GM23248 (cell line): ENCODE results near the gene PDK4. TPM values are rescaled to one million over a fixed set of nuclear protein-coding genes. Genes with fewer than 3 reads are reported as not detected.

Experiments used
- DNase-seq: peaks from one replicate; pipeline ENCODE4 v3.0.0-alpha.2; 2015
- H2AFZ ChIP-seq: fragments of 200-600 bp; sonication (generic); 2 replicates; pipeline ENCODE4 v1.6.1; 2016; ENCODE audit warnings: antibody characterized with exemption
- H3F3A ChIP-seq: fragments of 200-600 bp; sonication (generic); 2 replicates; pipeline ENCODE4 v1.6.1; 2016; ENCODE audit warnings: mild to moderate bottlenecking, antibody characterized with exemption, mixed run types; ENCODE audit not compliant: insufficient read depth
- H3K27ac ChIP-seq: fragments of 200-600 bp; sonication (generic); 2 replicates; pipeline ENCODE4 v1.5.1; 2016; ENCODE audit warnings: mild to moderate bottlenecking
- H3K27me3 ChIP-seq: fragments of 200-600 bp; sonication (generic); replicated peaks from 2 replicates; pipeline ENCODE4 v1.6.1; 2016; ENCODE audit warnings: mild to moderate bottlenecking; ENCODE audit not compliant: insufficient read depth
- H3K36me3 ChIP-seq: fragments of 200-600 bp; sonication (generic); 2 replicates; pipeline ENCODE4 v1.6.1; 2016; ENCODE audit warnings: low read depth, mild to moderate bottlenecking
- H3K4me1 ChIP-seq: fragments of 200-600 bp; sonication (generic); 2 replicates; pipeline ENCODE4 v1.6.1; 2016; ENCODE audit warnings: mild to moderate bottlenecking; ENCODE audit not compliant: insufficient read depth
- H3K4me2 ChIP-seq: fragments of 200-600 bp; sonication (generic); one replicate; pipeline ENCODE4 v1.6.1; 2016; ENCODE audit warnings: mild to moderate bottlenecking; ENCODE audit not compliant: unreplicated experiment
- H3K4me3 ChIP-seq: fragments of 200-600 bp; sonication (generic); 2 replicates; pipeline ENCODE4 v1.5.1; 2016; ENCODE audit warnings: mild to moderate bottlenecking
- H3K79me2 ChIP-seq: fragments of 200-600 bp; sonication (generic); 2 replicates; pipeline ENCODE4 v1.6.1; 2016; ENCODE audit warnings: mild to moderate bottlenecking; ENCODE audit not compliant: insufficient read depth
- H3K9ac ChIP-seq: fragments of 200-600 bp; sonication (generic); 2 replicates; pipeline ENCODE4 v1.6.1; 2016; ENCODE audit warnings: mild to moderate bottlenecking
- H3K9me2 ChIP-seq: fragments of 200-600 bp; sonication (generic); 2 replicates; pipeline ENCODE4 v1.6.1; 2016; ENCODE audit warnings: mixed run types, mild to moderate bottlenecking, moderate library complexity; ENCODE audit not compliant: insufficient read depth
- H3K9me3 ChIP-seq: fragments of 200-600 bp; sonication (generic); one replicate; pipeline ENCODE4 v1.6.1; 2017; ENCODE audit warnings: low read depth
- H4K20me1 ChIP-seq: fragments of 200-600 bp; sonication (generic); 2 replicates; pipeline ENCODE4 v1.6.0; 2016; ENCODE audit not compliant: insufficient read depth
- EZH2 ChIP-seq: fragments of 200-600 bp; sonication (generic); IDR thresholded peaks from 2 replicates; pipeline ENCODE4 v1.6.1; 2018; ENCODE audit warnings: antibody characterized with exemption, mild to moderate bottlenecking; ENCODE audit not compliant: insufficient read depth, poor library complexity, severe bottlenecking
- EZH2phosphoT487 ChIP-seq: fragments of 200-600 bp; sonication (generic); IDR thresholded peaks from 2 replicates; pipeline ENCODE4 v1.6.1; 2018; ENCODE audit warnings: antibody characterized with exemption, moderate library complexity, mild to moderate bottlenecking, low read depth; ENCODE audit not compliant: insufficient read depth
- WGBS, 2 experiments: methylation state at CpG; one replicate each; pipeline ENCODE4 v1.1.6; 2015 to 2017; ENCODE audit warnings: low lambda C conversion rate in 2 of 2, low coverage in 1 of 2; ENCODE audit errors: missing lambda C conversion rate in 2 of 2; 5-methylcytosine and 5-hydroxymethylcytosine counted together
- in situ Hi-C: fragments of 300-500 bp; cut with MboI; formaldehyde crosslinking; loops from 2 replicates; pipeline ENCODE4 v1.15.0; 2020
- polyA plus RNA-seq: library from polyadenylated mRNA; unstranded; fragments of >200 nt; fragmentation: Nextera tagmentation; extraction: Ambion mirVana; gene quantifications from 2 replicates; pipeline ENCODE4 v1.2.1, GENCODE V29; 2016
- total RNA-seq: library from RNA; depleted of rRNA; stranded (reverse); fragments of >200 nt; shearing (Covaris generic); gene quantifications from 2 replicates; pipeline ENCODE4 v1.2.3, GENCODE V29; 2014

PDK4 gene
- total and polyA plus RNA-seq, 2 experiments from 2014 or later = 1.4 to 1.5 TPM

- H3K36me3 ChIP-seq = no peaks in the 10 kb centered on the region
- no peaks in the 10 kb centered on the region for H3K4me1 ChIP-seq
- H2AFZ ChIP-seq = no peak overlapping the region
- 0 out of 2 replicates have a peak, but pooled peaks cover 7% of the 10 kb centered on the region for H3K27me3 ChIP-seq
- DNase-seq = no peak
- in situ Hi-C loops = loop anchor here (25.0 kb wide), 1 partner anchor 323 kb away; no protein-coding TSS in a partner anchor
- no peaks in the 10 kb centered on the region for H3K79me2 ChIP-seq
- H3K4me3 ChIP-seq = no peak overlapping the region
- no peaks in the 10 kb centered on the region for H3K9me2 ChIP-seq
- no peaks in the 10 kb centered on the region for H3F3A ChIP-seq
- H3K4me2 ChIP-seq = no peak overlapping the region
- no peak overlapping the region for H3K27ac ChIP-seq
- no peak overlapping the region for H3K9ac ChIP-seq
- no peaks in the 10 kb centered on the region for H4K20me1 ChIP-seq
- TF ChIP-seq EZH2phosphoT487 = no peak
- TF ChIP-seq EZH2 = no peak
- no peaks in the 10 kb centered on the region for H3K9me3 ChIP-seq
Observed at GRCh38 chr7:95539426-95539825, 56.9 kb downstream of the PDK4 start.

DNA sequence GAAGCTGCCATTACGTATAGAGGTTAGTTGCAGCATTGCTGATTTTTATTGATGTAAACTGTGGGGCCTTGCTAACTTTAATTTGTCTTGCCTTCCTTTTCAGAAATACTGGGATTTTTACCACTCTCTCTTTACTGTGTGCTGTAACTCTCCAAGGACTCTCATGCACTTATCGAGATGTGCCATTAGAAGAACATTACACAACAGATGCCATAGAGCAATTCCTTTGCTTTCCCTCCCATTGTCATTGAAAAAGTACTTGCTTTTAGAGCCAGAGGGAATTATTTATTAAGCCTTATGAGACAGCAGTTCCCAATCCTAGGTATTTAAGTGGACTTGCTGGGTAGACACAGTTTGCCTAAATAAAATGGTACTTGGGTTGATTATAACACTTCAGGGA is 58.8 kb downstream of the PDK4 start:
- no peaks in the 10 kb centered on the region for H3K9me3 ChIP-seq
- no peaks in the 10 kb centered on the region for H3K9me2 ChIP-seq
- no peak overlapping the region for H2AFZ ChIP-seq
- no peak overlapping the region for H3K9ac ChIP-seq
- H3K4me2 ChIP-seq = no peak overlapping the region
- H4K20me1 ChIP-seq = no peaks in the 10 kb centered on the region
- no peak overlapping the region for H3K4me3 ChIP-seq
- H3K27me3 ChIP-seq = 0 out of 2 replicates have a peak, but pooled peaks cover 7% of the 10 kb centered on the region
- H3K79me2 ChIP-seq = no peaks in the 10 kb centered on the region
- H3F3A ChIP-seq = no peaks in the 10 kb centered on the region
- TF ChIP-seq EZH2phosphoT487 (no peak), EZH2 (no peak)
- in situ Hi-C loops = loop anchor here (25.0 kb wide), 1 partner anchor 325 kb away; no protein-coding TSS in a partner anchor
- no peak overlapping the region for H3K27ac ChIP-seq
- no peaks in the 10 kb centered on the region for H3K36me3 ChIP-seq
- 84 to 88% methylated on average over 2 of the region's 2 CpGs for WGBS, 2 experiments
- no peaks in the 10 kb centered on the region for H3K4me1 ChIP-seq
- DNase-seq = no peak

DNA sequence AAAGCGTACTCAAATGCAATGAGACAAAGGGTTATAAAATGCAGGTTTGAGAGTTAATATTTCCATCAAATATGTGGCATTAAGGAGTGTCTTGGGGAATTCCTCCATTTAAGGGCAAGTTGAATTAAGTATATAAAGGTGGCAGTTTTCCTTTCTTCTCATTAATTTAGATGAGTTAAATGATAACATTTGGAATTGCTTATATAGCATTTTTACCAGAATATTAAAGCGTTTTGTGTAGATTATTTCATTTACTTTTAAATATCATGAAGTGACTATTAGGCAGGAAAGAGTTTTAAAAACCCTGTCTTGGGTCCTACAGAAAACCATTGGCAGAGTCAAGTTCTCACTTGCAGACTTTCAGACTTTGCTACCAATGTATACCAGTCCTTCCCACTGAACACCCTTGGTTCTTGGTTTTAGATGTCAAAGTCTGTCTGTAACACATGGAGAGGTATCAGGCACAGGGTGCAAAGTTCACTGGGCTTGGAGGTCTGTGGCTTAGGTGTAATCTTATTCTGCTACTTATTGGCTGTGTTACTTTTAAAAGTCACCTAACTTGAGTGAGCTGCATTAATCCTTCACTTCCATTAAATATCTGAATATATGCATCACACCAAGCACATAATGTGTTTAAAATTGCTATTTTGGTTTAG is 59.5 kb downstream of the PDK4 start:
- in situ Hi-C loops = loop anchor here (25.0 kb wide), 1 partner anchor 326 kb away; no protein-coding TSS in a partner anchor
- no peaks in the 10 kb centered on the region for H3K36me3 ChIP-seq
- H3F3A ChIP-seq = no peaks in the 10 kb centered on the region
- H3K79me2 ChIP-seq = no peaks in the 10 kb centered on the region
- no peaks in the 10 kb centered on the region for H3K9me3 ChIP-seq
- DNase-seq = no peak
- H3K9me2 ChIP-seq = no peaks in the 10 kb centered on the region
- WGBS, 2 experiments = 72 to 80% methylated on average over 2 of the region's 2 CpGs
- no peak for TF ChIP-seq EZH2
- no peak for TF ChIP-seq EZH2phosphoT487
- H3K9ac ChIP-seq = no peak overlapping the region
- no peaks in the 10 kb centered on the region for H3K4me1 ChIP-seq
- no peak overlapping the region for H2AFZ ChIP-seq
- H3K27ac ChIP-seq = no peak overlapping the region
- no peaks in the 10 kb centered on the region for H4K20me1 ChIP-seq
- H3K27me3 ChIP-seq = 0 out of 2 replicates have a peak, but pooled peaks cover 7% of the 10 kb centered on the region
- H3K4me2 ChIP-seq = no peak overlapping the region
- no peak overlapping the region for H3K4me3 ChIP-seq

DNA sequence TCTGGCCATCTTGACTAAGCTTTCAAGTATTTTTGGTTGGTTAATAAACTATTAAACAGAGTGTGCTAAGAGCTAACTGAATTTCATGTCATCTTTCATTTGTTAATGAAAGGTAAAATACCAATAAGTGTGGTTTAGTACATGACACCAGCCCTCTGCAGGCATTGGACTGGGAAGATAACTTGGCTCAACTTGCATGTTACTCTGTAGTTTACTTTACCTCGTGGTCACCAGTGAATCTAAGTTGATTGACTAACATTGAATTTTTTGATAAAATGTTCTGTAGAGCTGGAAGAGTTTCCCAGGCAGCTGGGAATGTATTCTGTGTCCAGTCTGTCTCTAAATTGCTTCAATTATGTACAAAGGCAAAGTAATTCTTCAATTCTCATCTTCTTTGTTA is 60.7 kb downstream of the PDK4 start:
- Histone ChIP-seq H3K4me2 (no peak overlapping the region), H3K9me3 (no peaks in the 10 kb centered on the region), H3K9ac (no peak overlapping the region), H3K9me2 (no peaks in the 10 kb centered on the region), H3K36me3 (no peaks in the 10 kb centered on the region), H3F3A (no peaks in the 10 kb centered on the region), H3K27ac (no peak overlapping the region), H4K20me1 (no peaks in the 10 kb centered on the region), H2AFZ (no peak overlapping the region), H3K4me1 (no peaks in the 10 kb centered on the region), H3K27me3 (0 out of 2 replicates have a peak, but pooled peaks cover 7% of the 10 kb centered on the region), H3K79me2 (no peaks in the 10 kb centered on the region), H3K4me3 (no peak overlapping the region)
- TF ChIP-seq EZH2phosphoT487 = no peak
- TF ChIP-seq EZH2 = no peak
- in situ Hi-C loops = loop anchor here (25.0 kb wide), 1 partner anchor 327 kb away; no protein-coding TSS in a partner anchor
- 0 to 5% methylated on average over 1 of the region's 1 CpG for WGBS, 2 experiments
- DNase-seq = no peak
